SK-N-MC (cell line): Measurements from ENCODE around the gene PRIM1.

ENCODE experiments used
- EZH2 ChIP-seq: fragments of 200-600 bp; sonication (generic); IDR thresholded peaks from one replicate; pipeline ENCODE4 v1.6.1; 2017; ENCODE audit warnings: antibody characterized with exemption
- POLR2AphosphoS5 ChIP-seq: IDR thresholded peaks from 2 replicates; pipeline ENCODE4 v1.6.1; 2012; ENCODE audit warnings: mild to moderate bottlenecking, low read depth, low read length, borderline replicate concordance

DNA sequence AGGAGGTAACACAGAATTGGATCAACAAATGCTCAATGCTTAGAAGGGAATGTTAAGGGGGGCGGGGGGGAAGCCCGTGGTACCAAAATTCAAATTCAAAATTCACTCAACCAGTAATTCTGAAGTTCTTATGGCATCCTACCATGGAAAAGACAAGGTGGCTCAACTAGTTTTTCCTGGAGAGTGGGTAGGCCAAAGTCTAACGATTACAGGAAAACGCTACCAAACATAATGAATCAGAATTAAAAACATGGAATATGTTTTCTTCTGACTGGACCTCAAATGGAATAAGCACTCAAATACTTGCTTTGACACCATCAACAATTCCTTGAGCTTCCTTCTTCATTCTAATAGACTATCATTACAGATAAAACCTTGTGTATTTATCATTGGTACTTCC lies 29.3 kb downstream of the PRIM1 start:
- TF ChIP-seq POLR2AphosphoS5 = no peak
- no peak for TF ChIP-seq EZH2
